Coronary artery (tissue), 2 donors: Measurements from ENCODE around the gene ATP1A4.

Source experiments
- DNase-seq: peaks from one replicate; pipeline ENCODE4 v3.0.0-alpha.2; 2017; ENCODE audit warnings: low spot score
- H3K27ac ChIP-seq, 2 donors: fragments of 200-600 bp; sonication (generic); one replicate each; pipeline ENCODE4 v1.5.1; 2016 to 2019
- H3K4me3 ChIP-seq: fragments of 200-600 bp; sonication (generic); 2 replicates; pipeline ENCODE4 v1.5.1; 2016; ENCODE audit warnings: mild to moderate bottlenecking, moderate library complexity
- TF ChIP-seq, protein P1 (sequence below): fragments of 200-600 bp; sonication (generic); IDR thresholded peaks from one replicate; pipeline ENCODE4 v1.5.1; 2019; ENCODE audit warnings: antibody characterized with exemption

The ATP1A4 gene

DNA sequence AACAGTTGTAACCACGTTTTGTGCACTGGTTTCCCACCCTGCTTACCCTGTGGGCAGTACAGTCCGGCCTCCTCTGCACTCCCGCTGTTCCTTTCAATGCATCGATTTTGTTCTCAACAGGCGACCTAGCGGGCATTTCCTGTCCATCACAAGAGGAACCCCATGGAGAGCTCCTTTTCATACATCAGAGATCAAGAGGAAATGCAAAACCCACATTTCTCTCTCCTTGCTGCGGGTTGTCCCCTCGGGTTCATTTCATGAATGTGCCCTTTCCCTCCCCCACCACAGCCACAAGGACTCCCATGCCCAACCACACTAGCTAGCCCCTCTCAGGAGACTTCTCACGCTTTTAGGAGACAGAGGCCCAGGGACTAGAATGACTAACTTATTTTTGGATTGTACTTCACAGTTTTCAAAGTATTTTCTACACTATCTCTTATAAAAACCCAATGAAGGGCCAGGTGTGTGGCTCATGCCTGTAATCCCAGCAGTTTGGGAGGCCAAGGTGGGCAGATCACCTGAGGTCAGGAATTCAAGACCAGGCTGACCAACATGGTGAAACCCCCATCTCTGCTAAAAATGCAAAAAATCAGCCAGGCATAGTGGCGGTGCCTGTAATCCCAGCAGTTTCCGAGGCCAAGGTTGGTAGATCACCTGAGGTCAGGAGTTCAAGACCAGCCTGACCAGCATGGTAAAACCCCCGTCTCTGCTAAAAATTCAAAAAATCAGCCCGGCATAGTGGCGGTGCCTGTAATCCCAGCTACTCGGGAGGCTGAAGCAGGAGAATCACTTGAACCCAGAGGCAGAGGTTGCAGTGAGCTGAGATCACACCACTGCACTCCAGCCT lies 18.4 kb downstream of the ATP1A4 start:
- no peak overlapping the region for H3K27ac ChIP-seq
- DNase-seq: peak; percentile 22
- no peak overlapping the region for H3K4me3 ChIP-seq
- TF ChIP-seq, protein P1, sequence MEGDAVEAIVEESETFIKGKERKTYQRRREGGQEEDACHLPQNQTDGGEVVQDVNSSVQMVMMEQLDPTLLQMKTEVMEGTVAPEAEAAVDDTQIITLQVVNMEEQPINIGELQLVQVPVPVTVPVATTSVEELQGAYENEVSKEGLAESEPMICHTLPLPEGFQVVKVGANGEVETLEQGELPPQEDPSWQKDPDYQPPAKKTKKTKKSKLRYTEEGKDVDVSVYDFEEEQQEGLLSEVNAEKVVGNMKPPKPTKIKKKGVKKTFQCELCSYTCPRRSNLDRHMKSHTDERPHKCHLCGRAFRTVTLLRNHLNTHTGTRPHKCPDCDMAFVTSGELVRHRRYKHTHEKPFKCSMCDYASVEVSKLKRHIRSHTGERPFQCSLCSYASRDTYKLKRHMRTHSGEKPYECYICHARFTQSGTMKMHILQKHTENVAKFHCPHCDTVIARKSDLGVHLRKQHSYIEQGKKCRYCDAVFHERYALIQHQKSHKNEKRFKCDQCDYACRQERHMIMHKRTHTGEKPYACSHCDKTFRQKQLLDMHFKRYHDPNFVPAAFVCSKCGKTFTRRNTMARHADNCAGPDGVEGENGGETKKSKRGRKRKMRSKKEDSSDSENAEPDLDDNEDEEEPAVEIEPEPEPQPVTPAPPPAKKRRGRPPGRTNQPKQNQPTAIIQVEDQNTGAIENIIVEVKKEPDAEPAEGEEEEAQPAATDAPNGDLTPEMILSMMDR: no peak

DNA sequence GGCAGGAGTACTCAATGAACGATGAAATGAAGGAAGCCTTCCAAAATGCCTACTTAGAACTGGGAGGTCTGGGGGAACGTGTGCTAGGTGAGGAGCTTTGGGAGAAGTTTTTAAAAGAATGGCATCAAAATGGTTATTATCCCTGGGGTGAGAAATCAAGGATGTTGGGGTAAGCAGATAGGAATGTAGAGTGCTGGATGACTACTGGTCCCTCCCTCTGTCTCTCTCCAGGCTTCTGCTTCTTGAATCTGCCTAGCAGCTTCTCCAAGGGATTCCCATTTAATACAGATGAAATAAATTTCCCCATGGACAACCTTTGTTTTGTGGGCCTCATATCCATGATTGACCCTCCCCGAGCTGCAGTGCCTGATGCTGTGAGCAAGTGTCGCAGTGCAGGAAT lies 20.0 kb downstream of the ATP1A4 start:
- Histone ChIP-seq H3K4me3 (no peak overlapping the region), H3K27ac (no peak overlapping the region)
- TF ChIP-seq, protein P1: no peak
- DNase-seq: no peak

DNA sequence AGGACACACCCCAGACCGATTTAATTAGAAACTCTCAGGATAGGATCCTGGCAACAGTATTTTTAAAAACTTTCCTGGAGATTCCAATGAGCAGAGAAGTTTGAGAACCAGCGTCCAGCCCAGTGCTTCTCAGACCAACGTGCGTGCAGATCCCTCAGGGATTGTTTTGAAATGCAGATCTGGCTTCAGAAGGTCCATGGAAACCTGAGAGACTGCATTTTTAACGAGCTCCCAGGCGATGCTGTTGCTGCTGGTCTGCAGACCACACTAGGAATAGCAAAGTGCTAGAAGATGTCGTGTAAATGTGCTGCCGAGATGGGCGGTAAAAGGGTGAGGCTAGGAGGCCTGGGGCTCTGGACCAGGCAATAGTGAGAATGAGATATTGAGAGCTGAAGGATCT lies 20.6 kb downstream of the ATP1A4 start:
- H3K27ac ChIP-seq: no peak overlapping the region
- DNase-seq: no peak
- TF ChIP-seq, protein P1: no peak

DNA sequence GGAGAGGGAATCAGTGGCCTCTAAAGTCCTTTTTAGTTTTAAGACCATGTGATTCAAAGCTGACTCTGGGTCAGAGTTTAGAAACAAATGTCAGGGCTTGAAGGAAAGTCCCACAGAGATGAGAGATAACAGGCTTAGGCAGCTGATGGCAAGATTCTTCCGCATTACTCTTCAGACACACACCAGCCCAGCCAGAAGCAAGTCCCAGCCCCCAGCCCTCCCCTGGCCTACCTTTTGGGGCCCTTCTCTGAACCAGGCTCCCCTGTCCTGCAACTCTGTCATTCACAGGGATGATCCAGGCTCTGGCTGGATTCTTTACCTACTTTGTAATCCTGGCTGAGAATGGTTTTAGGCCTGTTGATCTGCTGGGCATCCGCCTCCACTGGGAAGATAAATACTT lies 25.8 kb downstream of the ATP1A4 start:
- Histone ChIP-seq H3K4me3 (no peak overlapping the region), H3K27ac (no peak overlapping the region)
- no peak for DNase-seq
- TF ChIP-seq, protein P1: no peak

More for the DNA sequence above, 20.6 kb downstream of the ATP1A4 start:
- no peak overlapping the region for H3K4me3 ChIP-seq

DNA sequence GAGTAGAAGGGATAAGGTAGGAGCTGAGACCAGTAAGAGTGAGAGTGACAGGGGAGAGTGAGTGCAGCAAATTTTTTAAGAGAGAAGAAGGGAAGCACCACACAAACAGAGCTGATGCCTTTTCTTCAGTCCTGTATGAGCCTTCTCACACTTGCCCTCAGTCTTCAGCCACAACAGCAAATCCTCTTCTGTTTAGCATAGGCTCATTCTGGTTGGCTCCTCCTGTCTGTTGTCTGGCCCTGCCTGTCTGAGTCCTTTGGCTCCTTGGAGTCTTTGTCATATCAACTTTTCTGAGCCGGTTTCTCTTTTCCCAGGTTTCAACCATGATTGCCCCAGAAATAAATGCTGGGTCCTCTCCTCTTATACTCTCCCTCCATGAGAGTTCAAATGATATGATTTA lies 26.3 kb downstream of the ATP1A4 start:
- TF ChIP-seq, protein P1: no peak
- no peak overlapping the region for H3K4me3 ChIP-seq
- H3K27ac ChIP-seq: no peak overlapping the region
- no peak for DNase-seq

DNA sequence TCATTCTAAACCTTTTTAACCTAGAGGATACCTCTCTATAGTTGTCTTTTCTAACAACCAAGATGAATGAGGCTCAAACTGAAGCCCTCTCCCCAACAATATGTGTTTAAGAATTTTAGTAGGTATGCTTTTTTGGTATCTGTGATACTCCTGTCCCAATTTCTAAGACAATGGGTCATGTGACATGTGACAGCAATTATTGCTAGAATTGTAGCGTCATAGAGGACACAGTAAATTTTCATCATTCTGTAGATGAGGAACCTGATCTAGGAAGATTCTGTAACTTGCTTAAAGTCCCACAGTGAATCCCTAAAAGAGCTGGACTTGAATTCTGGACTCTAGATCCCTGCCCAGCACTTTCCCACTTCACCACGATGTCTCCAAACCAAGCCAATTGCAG lies 27.3 kb downstream of the ATP1A4 start:
- TF ChIP-seq, protein P1: no peak
- Histone ChIP-seq H3K4me3 (no peak overlapping the region), H3K27ac (no peak overlapping the region)
- DNase-seq: no peak

DNA sequence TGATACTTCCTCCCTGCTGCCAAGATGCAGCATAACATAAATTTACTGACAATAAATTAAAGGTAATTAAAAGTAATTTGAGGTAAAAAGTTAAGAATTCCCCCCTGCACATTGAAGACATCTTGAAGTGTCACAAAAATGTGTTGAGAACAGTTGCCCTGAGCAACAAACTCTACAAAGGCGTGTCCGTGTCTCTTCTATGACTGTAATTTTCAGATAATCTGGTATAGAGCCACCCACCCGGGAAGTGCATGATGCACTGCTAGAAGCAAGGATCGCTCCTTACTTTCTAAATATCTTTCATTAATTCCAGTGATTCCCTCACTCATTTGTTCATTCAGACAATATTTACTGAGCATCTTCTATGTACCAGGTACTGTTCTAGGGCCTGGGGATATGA lies 27.9 kb downstream of the ATP1A4 start:
- TF ChIP-seq, protein P1: no peak
- no peak for DNase-seq
- Histone ChIP-seq H3K27ac (no peak overlapping the region), H3K4me3 (no peak overlapping the region)
